NT2/D1 (cell line): ENCODE measurements around the gene NTNG2.

ENCODE experiments used
- YY1 ChIP-seq: IDR thresholded peaks from 2 replicates; pipeline ENCODE4 v1.6.1; 2011; ENCODE audit not compliant: insufficient read length, insufficient read depth
- ZNF274 ChIP-seq: IDR thresholded peaks from 2 replicates; pipeline ENCODE4 v1.6.1; 2011; ENCODE audit warnings: mild to moderate bottlenecking, low read depth, low read length

DNA sequence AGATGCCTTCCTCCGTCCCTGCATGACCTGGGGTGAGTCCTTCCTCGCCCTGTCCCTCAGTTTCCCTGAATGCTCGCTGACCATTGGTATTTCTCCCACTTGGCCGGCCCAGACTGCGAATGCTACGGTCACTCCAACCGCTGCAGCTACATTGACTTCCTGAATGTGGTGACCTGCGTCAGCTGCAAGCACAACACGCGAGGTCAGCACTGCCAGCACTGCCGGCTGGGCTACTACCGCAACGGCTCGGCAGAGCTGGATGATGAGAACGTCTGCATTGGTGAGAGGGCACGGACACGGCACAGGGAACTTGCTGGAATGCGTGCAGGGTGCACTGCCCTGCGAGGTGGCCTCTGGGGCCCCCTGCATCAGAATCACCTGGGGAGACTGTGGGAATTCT is 77.1 kb downstream of the NTNG2 start:
- no peak for TF ChIP-seq YY1
- TF ChIP-seq ZNF274: no peak
